Uterus (tissue), 4 donors: ENCODE data around the gene PPP3CA. TPM values are rescaled to one million over a fixed set of nuclear protein-coding genes. Genes with fewer than 3 reads are reported as not detected.

ENCODE experiments used
- DNase-seq, 2 donors: peaks; one replicate each; pipeline ENCODE4 v3.0.0-alpha.2; 2019 to 2020
- H3K27ac ChIP-seq, 2 donors: fragments of 200-600 bp; sonication (generic); 1 replicate in 1 of 2; 2 replicates in 1 of 2; pipeline ENCODE4 v1.5.1; 2016 to 2018
- H3K27me3 ChIP-seq, 2 donors: fragments of 200-600 bp; sonication (generic); one replicate each; pipeline ENCODE4 v1.5.1; 2018 to 2019; ENCODE audit warnings: control low read depth in 1 of 2
- H3K36me3 ChIP-seq, 2 donors: fragments of 200-600 bp; sonication (generic); one replicate each; pipeline ENCODE4 v1.5.1; 2019; ENCODE audit warnings: control low read depth in 1 of 2
- H3K4me1 ChIP-seq, 2 donors: fragments of 200-600 bp; sonication (generic); one replicate each; pipeline ENCODE4 v1.5.1; 2018 to 2019; ENCODE audit warnings: control low read depth in 1 of 2
- H3K4me3 ChIP-seq, 2 donors: fragments of 200-600 bp; sonication (generic); 1 replicate in 1 of 2; 2 replicates in 1 of 2; pipeline ENCODE4 v1.5.1; 2018 to 2019; ENCODE audit warnings: mild to moderate bottlenecking in 1 of 2
- H3K9me3 ChIP-seq, 2 donors: fragments of 200-600 bp; sonication (generic); one replicate each; pipeline ENCODE4 v1.5.1; 2019; ENCODE audit warnings: control low read depth in 1 of 2
- CTCF ChIP-seq, 4 experiments: fragments of 200-600 bp in 2 of 4; fragments of 450-650 bp in 2 of 4; sonication (generic) in 2 of 4; IDR thresholded peaks; one replicate each; pipeline ENCODE4 v1.5.1; 2016 to 2019; ENCODE audit warnings: antibody characterized with exemption in 4 of 4, mild to moderate bottlenecking in 2 of 4, moderate library complexity in 1 of 4
- POLR2A ChIP-seq, 2 donors: fragments of 450-650 bp; IDR thresholded peaks; one replicate each; pipeline ENCODE4 v1.6.1; 2016; ENCODE audit warnings: antibody characterized with exemption in 2 of 2, mild to moderate bottlenecking in 1 of 2, moderate library complexity in 1 of 2
- intact Hi-C: fragments of 100-400 bp; cut with DNase I; formaldehyde crosslinking; loops from one replicate; pipeline ENCODE4 v1.15.1; 2023; ENCODE audit warnings: low total_unique reads
- total RNA-seq, 4 donors: library from RNA; depleted of rRNA in 3 of 4; stranded (reverse); fragments of >200 nt in 3 of 4; gene quantifications; one replicate each; pipeline versions ENCODE4 v1.1.0 to v1.2.4, GENCODE V29; 2014 to 2023
- donor health status: DM: yes; HTN: yes; CAD: no.

PPP3CA gene
- total RNA-seq, 4 donors from 2014 or later: 32.8 to 70.0 (median 39.8) TPM

GRCh38 chr4:101191302-101192098 lies 155.8 kb downstream of the PPP3CA start:
- TF ChIP-seq CTCF (IDR thresholded peaks at IDR 0.05) (no peak), POLR2A (IDR thresholded peaks at IDR 0.05) (no peak)
- Histone ChIP-seq H3K36me3 (no peaks in the 10 kb centered on the region), H3K4me1 (peaks cover 7 to 8% of the 10 kb centered on the region in 2 donors), H3K27me3 (no peaks in the 10 kb centered on the region), H3K27ac (peak overlapping the region; percentile 45 to 75), H3K4me3 (no peak overlapping the region), H3K9me3 (no peaks in the 10 kb centered on the region)
- intact Hi-C loops: no loop called here
- peak; percentile 75 to 76 for DNase-seq

DNA sequence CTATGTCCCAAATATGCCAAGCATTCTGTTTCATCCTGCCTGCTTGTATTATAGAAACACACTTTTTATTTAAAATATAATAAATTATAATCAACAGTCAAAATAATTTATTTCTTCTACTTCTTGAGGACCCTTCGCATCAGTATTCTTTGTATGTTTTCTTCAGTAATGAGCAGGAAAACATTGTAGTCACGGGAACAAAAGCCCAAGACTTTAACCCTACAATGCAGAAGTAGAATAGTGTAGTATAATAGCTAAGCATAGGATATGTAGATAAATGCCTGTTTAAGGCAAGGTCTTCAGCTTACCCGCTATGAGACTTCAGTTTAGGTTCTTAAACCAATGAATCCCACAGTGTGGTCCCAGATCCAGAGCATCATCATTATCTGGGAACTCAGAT lies 156.6 kb downstream of the PPP3CA start:
- H3K4me1 ChIP-seq: peaks cover 7 to 8% of the 10 kb centered on the region in 2 donors
- no peaks in the 10 kb centered on the region for H3K9me3 ChIP-seq
- intact Hi-C loops: no loop called here
- no peak for DNase-seq
- H3K27me3 ChIP-seq: no peaks in the 10 kb centered on the region
- peak overlapping the region; percentile 45 to 75 for H3K27ac ChIP-seq
- H3K4me3 ChIP-seq: no peak overlapping the region
- H3K36me3 ChIP-seq: no peaks in the 10 kb centered on the region
- TF ChIP-seq CTCF (IDR thresholded peaks at IDR 0.05) (no peak), POLR2A (IDR thresholded peaks at IDR 0.05) (no peak)

GRCh38 chr4:101188906-101189305 lies 158.4 kb downstream of the PPP3CA start:
- no peak for DNase-seq
- intact Hi-C loops: no loop called here
- H3K27ac ChIP-seq: no peak overlapping the region

DNA sequence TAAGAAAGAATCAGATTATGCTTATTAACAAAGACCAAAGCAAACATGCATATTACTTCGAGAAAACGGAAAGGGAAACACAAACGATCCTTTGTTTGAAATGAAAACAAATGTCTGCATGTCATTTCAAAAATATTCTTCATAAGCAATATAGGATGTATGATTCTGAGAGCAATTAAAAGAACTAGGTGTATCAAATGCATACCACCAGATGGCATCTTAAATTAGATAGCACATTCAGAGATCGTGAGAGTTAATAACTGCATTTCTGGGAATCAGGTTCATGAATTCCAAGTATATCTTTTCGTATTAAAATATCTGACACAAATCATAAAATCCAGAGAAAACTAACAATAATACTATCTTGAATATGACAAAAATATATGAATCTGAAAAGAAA lies 159.5 kb downstream of the PPP3CA start:
- H3K27me3 ChIP-seq: no peaks in the 10 kb centered on the region
- H3K9me3 ChIP-seq: no peaks in the 10 kb centered on the region
- H3K36me3 ChIP-seq: no peaks in the 10 kb centered on the region
- TF ChIP-seq POLR2A (IDR thresholded peaks at IDR 0.05) (no peak), CTCF (IDR thresholded peaks at IDR 0.05) (peak in 1 of 4 experiments; percentile 12)
- H3K4me3 ChIP-seq: no peak overlapping the region
- no peak overlapping the region for H3K27ac ChIP-seq
- intact Hi-C loops: no loop called here
- peaks cover 7 to 8% of the 10 kb centered on the region in 2 donors for H3K4me1 ChIP-seq
- DNase-seq: no peak

More at GRCh38 chr4:101188906-101189305, 158.4 kb downstream of the PPP3CA start:
- no peak for TF ChIP-seq CTCF (IDR thresholded peaks at IDR 0.05)
- TF ChIP-seq POLR2A (IDR thresholded peaks at IDR 0.05): no peak
- no peaks in the 10 kb centered on the region for H3K9me3 ChIP-seq
- H3K27me3 ChIP-seq: no peaks in the 10 kb centered on the region
- no peaks in the 10 kb centered on the region for H3K36me3 ChIP-seq
- peaks cover 7 to 8% of the 10 kb centered on the region in 2 donors for H3K4me1 ChIP-seq
- H3K4me3 ChIP-seq: no peak overlapping the region

- H3K9me3 ChIP-seq: no peaks in the 10 kb centered on the region
- no peak for DNase-seq
- no peaks in the 10 kb centered on the region for H3K36me3 ChIP-seq
- H3K4me3 ChIP-seq: no peak overlapping the region
- peaks cover 7 to 8% of the 10 kb centered on the region in 2 donors for H3K4me1 ChIP-seq
- no peak overlapping the region for H3K27ac ChIP-seq
- no peaks in the 10 kb centered on the region for H3K27me3 ChIP-seq
- intact Hi-C loops: no loop called here
- no peak for TF ChIP-seq CTCF (IDR thresholded peaks at IDR 0.05)
These were observed 160.7 kb downstream of the PPP3CA start for GRCh38 chr4:101186567-101187184.
